IMR-90 (cell line): ENCODE data around the gene CLDN2. TPM values are rescaled to one million over a fixed set of nuclear protein-coding genes. Genes with fewer than 3 reads are reported as not detected.
A peak's percentile ranks its signal among the peaks of the same experiment; 100 is the strongest.

Source experiments
- ATAC-seq: fragments of 200-7000 bp; cut with Tn5 transposase; 2 replicates; pipeline ENCODE4 v1.9.1; 2020; ENCODE audit warnings: low read depth, mild to moderate bottlenecking, moderate library complexity
- BruUV-seq: library from RNA; stranded (reverse); fragments of 400-500 nt; replicated peaks from 2 replicates; lab custom pipeline; 2021; lab: Mats Ljungman, UMichigan
- CTCF ChIA-PET: fragments of 300-600 bp; formaldehyde crosslinking; extraction: SDS; loops from one replicate; lab custom pipeline; 2021; ENCODE audit warnings: antibody characterized with exemption; lab: Yijun Ruan, JAX
- POLR2A ChIA-PET: fragments of 300-600 bp; sonication (Branson Sonifier 250); formaldehyde crosslinking; loops from one replicate; lab custom pipeline; 2022; ENCODE audit warnings: antibody characterized with exemption; ENCODE audit not compliant: unreplicated experiment; lab: Charles Lee
- DNase-seq: peaks from one replicate; pipeline ENCODE4 v3.0.0; 2013
- H2AFZ ChIP-seq: replicated peaks from 2 replicates; pipeline ENCODE3; 2013; ENCODE audit warnings: low read length, mild to moderate bottlenecking; ENCODE audit not compliant: poor library complexity
- H2AK5ac ChIP-seq: 2 replicates; pipeline ENCODE4 v1.6.1; 2013; ENCODE audit warnings: low read depth, low read length, inconsistent platforms
- H2AK9ac ChIP-seq: replicated peaks from 2 replicates; pipeline ENCODE3; 2013; ENCODE audit warnings: mild to moderate bottlenecking, low read depth, low read length, moderate library complexity; ENCODE audit not compliant: poor library complexity
- H2BK120ac ChIP-seq: 2 replicates; pipeline ENCODE4 v1.6.1; 2013; ENCODE audit warnings: low read depth, low read length, inconsistent platforms
- H2BK15ac ChIP-seq: 3 replicates; pipeline ENCODE4 v1.6.1; 2013; ENCODE audit warnings: low read depth, low read length, inconsistent platforms
- H2BK20ac ChIP-seq: 2 replicates; pipeline ENCODE4 v1.6.1; 2013; ENCODE audit warnings: low read depth, mild to moderate bottlenecking, inconsistent platforms, low read length, moderate library complexity
- H2BK5ac ChIP-seq: 2 replicates; pipeline ENCODE4 v1.6.1; 2013; ENCODE audit warnings: mild to moderate bottlenecking, low read depth, low read length, inconsistent platforms; ENCODE audit not compliant: poor library complexity, severe bottlenecking
- H3K14ac ChIP-seq: replicated peaks from 2 replicates; pipeline ENCODE4 v1.6.1; 2013; ENCODE audit warnings: low read depth, low read length, inconsistent platforms
- H3K18ac ChIP-seq: 2 replicates; pipeline ENCODE4 v1.6.1; 2013; ENCODE audit warnings: low read depth, low read length, control low read depth
- H3K23ac ChIP-seq: 2 replicates; pipeline ENCODE4 v1.6.1; 2013; ENCODE audit warnings: low read depth, low read length, inconsistent platforms
- H3K27ac ChIP-seq: 2 replicates; pipeline ENCODE4 v1.5.1; 2013; ENCODE audit warnings: mild to moderate bottlenecking, control low read depth, low read length; ENCODE audit not compliant: insufficient read depth
- H3K27me3 ChIP-seq: 2 replicates; pipeline ENCODE4 v1.6.1; 2013; ENCODE audit warnings: low read length; ENCODE audit not compliant: control insufficient read depth, insufficient read depth
- H3K36me3 ChIP-seq: 2 replicates; pipeline ENCODE4 v1.6.1; 2013; ENCODE audit warnings: low read length, mixed read lengths; ENCODE audit not compliant: control insufficient read depth, insufficient read depth
- H3K4ac ChIP-seq: 2 replicates; pipeline ENCODE4 v1.6.1; 2013; ENCODE audit warnings: low read depth, low read length, inconsistent platforms
- H3K4me1 ChIP-seq: 2 replicates; pipeline ENCODE4 v1.6.1; 2013; ENCODE audit warnings: low read length, mixed read lengths; ENCODE audit not compliant: control insufficient read depth, insufficient read depth
- H3K4me2 ChIP-seq: 2 replicates; pipeline ENCODE4 v1.6.1; 2013; ENCODE audit warnings: low read depth, mild to moderate bottlenecking, control low read depth, low read length, moderate library complexity
- H3K4me3 ChIP-seq: 2 replicates; pipeline ENCODE4 v1.5.1; 2013; ENCODE audit warnings: low read depth, mild to moderate bottlenecking, control low read depth, low read length, moderate library complexity; ENCODE audit not compliant: insufficient read depth
- H3K56ac ChIP-seq: 2 replicates; pipeline ENCODE4 v1.6.1; 2013; ENCODE audit warnings: low read length, inconsistent platforms; ENCODE audit not compliant: insufficient read depth; ENCODE audit errors: extremely low read depth
- H3K79me1 ChIP-seq, 2 experiments: 2 replicates each; pipeline ENCODE4 v1.6.1; 2013; ENCODE audit warnings: low read length in 2 of 2, inconsistent platforms in 1 of 2, low read depth in 1 of 2
- H3K9ac ChIP-seq: 2 replicates; pipeline ENCODE4 v1.6.1; 2013; ENCODE audit warnings: low read depth, low read length, control low read depth
- H3K9me1 ChIP-seq: 2 replicates; pipeline ENCODE4 v1.6.1; 2013; ENCODE audit warnings: low read length, inconsistent platforms; ENCODE audit not compliant: insufficient read depth
- H3K9me3 ChIP-seq: 2 replicates; pipeline ENCODE4 v1.6.1; 2013; ENCODE audit warnings: low read length; ENCODE audit not compliant: control insufficient read depth, insufficient read depth
- H4K20me1 ChIP-seq: 2 replicates; pipeline ENCODE4 v1.6.1; 2013; ENCODE audit warnings: low read length, inconsistent platforms; ENCODE audit not compliant: insufficient read depth
- H4K5ac ChIP-seq: 2 replicates; pipeline ENCODE4 v1.6.1; 2013; ENCODE audit warnings: mild to moderate bottlenecking, low read depth, low read length, control low read depth
- H4K8ac ChIP-seq, 2 experiments: 2 replicates each; pipeline ENCODE4 v1.6.1; 2013; ENCODE audit warnings: low read depth in 2 of 2, low read length in 2 of 2, control low read depth in 1 of 2, inconsistent platforms in 1 of 2
- H4K91ac ChIP-seq: 2 replicates; pipeline ENCODE4 v1.6.1; 2013; ENCODE audit warnings: low read depth, low read length, inconsistent platforms; ENCODE audit not compliant: insufficient read depth
- BHLHE40 ChIP-seq: fragments of 150-350 bp; IDR thresholded peaks from 2 replicates; pipeline ENCODE4 v1.6.1; 2016; ENCODE audit warnings: mild to moderate bottlenecking, low read depth, low read length
- CEBPB ChIP-seq: IDR thresholded peaks from 2 replicates; pipeline ENCODE4 v1.6.1; 2012; ENCODE audit warnings: low read depth, low read length, improper control_type of control experiment
- CHD1 ChIP-seq: IDR thresholded peaks from 2 replicates; pipeline ENCODE4 v1.6.1; 2012; ENCODE audit warnings: low read depth, low read length, improper control_type of control experiment
- FOS ChIP-seq: fragments of 150-350 bp; IDR thresholded peaks from 2 replicates; pipeline ENCODE4 v1.6.1; 2016; ENCODE audit warnings: low read depth, low read length
- MAFK ChIP-seq: IDR thresholded peaks from 2 replicates; pipeline ENCODE4 v1.6.1; 2012; ENCODE audit warnings: low read depth, low read length, improper control_type of control experiment
- MAZ ChIP-seq: IDR thresholded peaks from 2 replicates; pipeline ENCODE4 v1.6.1; 2012; ENCODE audit warnings: low read depth, mild to moderate bottlenecking, low read length, improper control_type of control experiment, moderate library complexity, borderline replicate concordance
- MXI1 ChIP-seq: IDR thresholded peaks from 2 replicates; pipeline ENCODE4 v1.6.1; 2012; ENCODE audit warnings: low read depth, mild to moderate bottlenecking, low read length, moderate library complexity, borderline replicate concordance
- NFE2L2 ChIP-seq: fragments of 150-350 bp; IDR thresholded peaks from 2 replicates; pipeline ENCODE4 v1.6.1; 2016; ENCODE audit warnings: low read depth, mild to moderate bottlenecking, low read length
- POLR2A ChIP-seq: IDR thresholded peaks from 2 replicates; pipeline ENCODE4 v1.6.1; 2012; ENCODE audit warnings: mild to moderate bottlenecking, low read depth, low read length
- RAD21 ChIP-seq: IDR thresholded peaks from 2 replicates; pipeline ENCODE4 v1.6.1; 2012; ENCODE audit warnings: low read length, improper control_type of control experiment
- RCOR1 ChIP-seq: IDR thresholded peaks from 2 replicates; pipeline ENCODE4 v1.6.1; 2012; ENCODE audit warnings: mild to moderate bottlenecking, low read length, improper control_type of control experiment; ENCODE audit not compliant: insufficient replicate concordance
- RFX5 ChIP-seq: IDR thresholded peaks from 2 replicates; pipeline ENCODE4 v1.8.0; 2012; ENCODE audit warnings: low read depth, mild to moderate bottlenecking, low read length, moderate library complexity
- SMC3 ChIP-seq: fragments of 150-350 bp; IDR thresholded peaks from 2 replicates; pipeline ENCODE4 v1.6.1; 2016; ENCODE audit warnings: low read depth, mild to moderate bottlenecking, antibody characterized with exemption, low read length, moderate library complexity
- WGBS, 2 experiments: methylation state at CpG; one replicate each; pipeline versions ENCODE4 v1.1.5 to v1.1.7; 2013; ENCODE audit warnings: missing lambda C conversion rate in 2 of 2; ENCODE audit not compliant: insufficient read length in 1 of 2; ENCODE audit errors: extremely low coverage in 2 of 2; 5-methylcytosine and 5-hydroxymethylcytosine counted together
- dilution Hi-C: fragments of 300-500 bp; cut with HindIII; formaldehyde crosslinking; loops from one replicate; pipeline ENCODE4 v1.14.3; 2018; ENCODE audit warnings: low sequenced_read_pairs; ENCODE audit not compliant: unreplicated experiment
- in situ Hi-C: fragments of 300-500 bp; cut with MboI; formaldehyde crosslinking; loops from 3 replicates; pipeline ENCODE4 v1.14.3; 2019; ENCODE audit warnings: low sequenced_read_pairs, inconsistent platforms, mixed read lengths
- intact Hi-C: fragments of 100-400 bp; cut with micrococcal nuclease; formaldehyde crosslinking; loops from 2 replicates; pipeline ENCODE4 v1.10.0; 2022
- polyA plus RNA-seq, 3 experiments: library from polyadenylated mRNA; depleted of rRNA; stranded (reverse); fragments of >200 nt; gene quantifications; 2 replicates each; pipeline ENCODE4 v1.2.3, GENCODE V29; 2012; ENCODE audit warnings: low replicate concordance in 1 of 3
- total RNA-seq: library from RNA; depleted of rRNA; stranded (reverse); fragments of >200 nt; gene quantifications from 2 replicates; pipeline ENCODE4 v1.2.3, GENCODE V29; 2012
- TF ChIP-seq, protein P1 (sequence below): fragments of 150-350 bp; IDR thresholded peaks from 2 replicates; pipeline ENCODE4 v1.6.1; 2016; ENCODE audit warnings: low read depth, mild to moderate bottlenecking, low read length, moderate library complexity, borderline replicate concordance
- TF ChIP-seq, protein P2 (sequence below): conservative IDR thresholded peaks from 2 replicates; pipeline ENCODE4 v1.5.1; 2012; ENCODE audit warnings: mild to moderate bottlenecking, low read depth, low read length, improper control_type of control experiment
- TF ChIP-seq, protein P3 (sequence below): fragments of 150-350 bp; IDR thresholded peaks from 2 replicates; pipeline ENCODE4 v1.6.1; 2017; ENCODE audit warnings: mild to moderate bottlenecking, antibody characterized with exemption, low read length, low read depth

The CLDN2 gene
- total and polyA plus RNA-seq, 2 of the 4 experiments (the other 2 are of a cell fraction) = 0.03 TPM; not detected in 1

DNA sequence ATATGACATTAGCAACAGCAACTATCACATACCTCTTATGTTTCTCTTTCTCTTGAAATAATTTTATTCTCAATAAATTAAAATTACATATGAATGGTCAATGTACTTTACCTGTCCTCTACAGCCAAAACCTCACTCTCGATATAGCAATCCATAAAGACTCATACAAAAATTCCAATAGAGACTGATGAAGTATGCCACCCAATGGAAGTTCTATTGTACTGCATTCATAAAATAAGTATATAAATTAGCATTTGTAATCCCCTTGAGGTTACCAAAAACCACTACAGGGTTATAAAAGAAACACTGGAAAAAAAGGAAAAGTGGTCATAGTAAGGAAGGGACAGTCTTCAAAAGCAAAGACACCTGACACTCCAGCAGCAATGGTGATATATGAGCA lies 32.8 kb downstream of the CLDN2 start:
- no CpG with 5 or more reads among the region's 1 CpG for WGBS, 2 experiments
- H3K36me3 ChIP-seq = peaks cover 7% of the 10 kb centered on the region
- no peaks in the 10 kb centered on the region; the same call in 1 of the 2 replicates for H3K27me3 ChIP-seq
- no peaks in the 10 kb centered on the region for H4K20me1 ChIP-seq
- H2BK20ac ChIP-seq = no peak overlapping the region
- CTCF ChIA-PET = no interaction called here
- ATAC-seq = peak; percentile 28; the same call in 1 of the 2 replicates
- H2AFZ ChIP-seq = no peak overlapping the region
- no peak overlapping the region for H3K4ac ChIP-seq
- no peak overlapping the region for H3K23ac ChIP-seq
- H2BK120ac ChIP-seq = no peak overlapping the region
- H3K9ac ChIP-seq = no peak overlapping the region
- H3K9me1 ChIP-seq = no peaks in the 10 kb centered on the region
- TF ChIP-seq, protein P1, sequence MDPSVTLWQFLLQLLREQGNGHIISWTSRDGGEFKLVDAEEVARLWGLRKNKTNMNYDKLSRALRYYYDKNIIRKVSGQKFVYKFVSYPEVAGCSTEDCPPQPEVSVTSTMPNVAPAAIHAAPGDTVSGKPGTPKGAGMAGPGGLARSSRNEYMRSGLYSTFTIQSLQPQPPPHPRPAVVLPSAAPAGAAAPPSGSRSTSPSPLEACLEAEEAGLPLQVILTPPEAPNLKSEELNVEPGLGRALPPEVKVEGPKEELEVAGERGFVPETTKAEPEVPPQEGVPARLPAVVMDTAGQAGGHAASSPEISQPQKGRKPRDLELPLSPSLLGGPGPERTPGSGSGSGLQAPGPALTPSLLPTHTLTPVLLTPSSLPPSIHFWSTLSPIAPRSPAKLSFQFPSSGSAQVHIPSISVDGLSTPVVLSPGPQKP = no peak
- TF ChIP-seq RFX5 (no peak), BHLHE40 (no peak), CHD1 (no peak), CEBPB (no peak), FOS (no peak), RCOR1 (no peak), MAFK (no peak), POLR2A (no peak), SMC3 (peak; percentile 55), NFE2L2 (no peak), MAZ (no peak), MXI1 (no peak), RAD21 (peak; percentile 32)
- TF ChIP-seq, protein P2, sequence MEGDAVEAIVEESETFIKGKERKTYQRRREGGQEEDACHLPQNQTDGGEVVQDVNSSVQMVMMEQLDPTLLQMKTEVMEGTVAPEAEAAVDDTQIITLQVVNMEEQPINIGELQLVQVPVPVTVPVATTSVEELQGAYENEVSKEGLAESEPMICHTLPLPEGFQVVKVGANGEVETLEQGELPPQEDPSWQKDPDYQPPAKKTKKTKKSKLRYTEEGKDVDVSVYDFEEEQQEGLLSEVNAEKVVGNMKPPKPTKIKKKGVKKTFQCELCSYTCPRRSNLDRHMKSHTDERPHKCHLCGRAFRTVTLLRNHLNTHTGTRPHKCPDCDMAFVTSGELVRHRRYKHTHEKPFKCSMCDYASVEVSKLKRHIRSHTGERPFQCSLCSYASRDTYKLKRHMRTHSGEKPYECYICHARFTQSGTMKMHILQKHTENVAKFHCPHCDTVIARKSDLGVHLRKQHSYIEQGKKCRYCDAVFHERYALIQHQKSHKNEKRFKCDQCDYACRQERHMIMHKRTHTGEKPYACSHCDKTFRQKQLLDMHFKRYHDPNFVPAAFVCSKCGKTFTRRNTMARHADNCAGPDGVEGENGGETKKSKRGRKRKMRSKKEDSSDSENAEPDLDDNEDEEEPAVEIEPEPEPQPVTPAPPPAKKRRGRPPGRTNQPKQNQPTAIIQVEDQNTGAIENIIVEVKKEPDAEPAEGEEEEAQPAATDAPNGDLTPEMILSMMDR = peak; percentile 43
- TF ChIP-seq, protein P3, sequence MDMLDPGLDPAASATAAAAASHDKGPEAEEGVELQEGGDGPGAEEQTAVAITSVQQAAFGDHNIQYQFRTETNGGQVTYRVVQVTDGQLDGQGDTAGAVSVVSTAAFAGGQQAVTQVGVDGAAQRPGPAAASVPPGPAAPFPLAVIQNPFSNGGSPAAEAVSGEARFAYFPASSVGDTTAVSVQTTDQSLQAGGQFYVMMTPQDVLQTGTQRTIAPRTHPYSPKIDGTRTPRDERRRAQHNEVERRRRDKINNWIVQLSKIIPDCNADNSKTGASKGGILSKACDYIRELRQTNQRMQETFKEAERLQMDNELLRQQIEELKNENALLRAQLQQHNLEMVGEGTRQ = no peak
- H3K79me1 ChIP-seq = no peaks in the 10 kb centered on the region; a peak in 1 of 4 replicates
- H2AK9ac ChIP-seq = no peak overlapping the region
- in situ Hi-C loops (no loop called here), dilution Hi-C loops (no loop called here), intact Hi-C loops (loop anchor here (1.0 kb wide), 1 partner anchor 59 kb away; no protein-coding TSS in a partner anchor)
- H2BK5ac ChIP-seq = no peak overlapping the region
- no peak overlapping the region for H3K56ac ChIP-seq
- no peak overlapping the region for H2BK15ac ChIP-seq
- H4K8ac ChIP-seq = no peak overlapping the region
- no TSS peak for BruUV-seq
- H3K9me3 ChIP-seq = no peaks in the 10 kb centered on the region
- no peak overlapping the region for H3K4me3 ChIP-seq
- H3K4me1 ChIP-seq = peaks cover 5% of the 10 kb centered on the region; the same call in 1 of the 2 replicates
- no peak overlapping the region for H3K27ac ChIP-seq
- no peak for DNase-seq
- no peak overlapping the region for H2AK5ac ChIP-seq
- H3K4me2 ChIP-seq = no peak overlapping the region
- POLR2A ChIA-PET = no interaction called here
- H4K91ac ChIP-seq = no peak overlapping the region
- H3K18ac ChIP-seq = no peak overlapping the region
- H4K5ac ChIP-seq = no peak overlapping the region
- no peak overlapping the region for H3K14ac ChIP-seq
